ENCODE data around the gene KLRC2. TPM values are rescaled to one million over a fixed set of nuclear protein-coding genes. Genes with fewer than 3 reads are reported as not detected.
"Not testable (repeated sequence)": the region's sequence is repeated elsewhere in the genome, so short reads cannot be mapped to it uniquely, and the experiment has no call there.

Gene KLRC2
- total RNA-seq, 1 donor from 2014 or later: not detected

DNA sequence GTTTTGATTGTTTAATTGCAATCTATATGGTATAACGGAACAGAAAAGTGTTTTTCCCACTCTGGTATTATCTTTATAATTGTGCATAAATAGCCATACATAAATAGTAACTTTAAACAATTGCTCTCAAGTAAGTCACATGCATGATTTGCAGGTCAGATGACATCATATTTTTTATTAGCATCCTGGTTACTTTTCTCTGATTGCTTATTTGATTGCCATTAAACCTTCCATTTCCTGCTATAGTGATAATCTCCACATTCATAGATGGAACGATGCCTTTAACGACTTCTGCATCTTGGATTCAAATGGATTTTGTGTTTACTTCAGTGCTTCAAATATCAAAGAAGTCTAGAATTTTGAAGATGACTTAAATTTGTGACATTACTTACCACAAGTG is 42.5 kb downstream of the KLRC2 start:
- Histone ChIP-seq H3K4me3 (ENCODE audit: low read depth, low read length) (no peak overlapping the region), H3K27me3 (ENCODE audit: control insufficient read depth, insufficient read depth, low read length) (no peaks in the 10 kb centered on the region), H3K36me3 (ENCODE audit: control insufficient read depth, insufficient read depth, low read length) (no peaks in the 10 kb centered on the region)
- TF ChIP-seq, protein P1, sequence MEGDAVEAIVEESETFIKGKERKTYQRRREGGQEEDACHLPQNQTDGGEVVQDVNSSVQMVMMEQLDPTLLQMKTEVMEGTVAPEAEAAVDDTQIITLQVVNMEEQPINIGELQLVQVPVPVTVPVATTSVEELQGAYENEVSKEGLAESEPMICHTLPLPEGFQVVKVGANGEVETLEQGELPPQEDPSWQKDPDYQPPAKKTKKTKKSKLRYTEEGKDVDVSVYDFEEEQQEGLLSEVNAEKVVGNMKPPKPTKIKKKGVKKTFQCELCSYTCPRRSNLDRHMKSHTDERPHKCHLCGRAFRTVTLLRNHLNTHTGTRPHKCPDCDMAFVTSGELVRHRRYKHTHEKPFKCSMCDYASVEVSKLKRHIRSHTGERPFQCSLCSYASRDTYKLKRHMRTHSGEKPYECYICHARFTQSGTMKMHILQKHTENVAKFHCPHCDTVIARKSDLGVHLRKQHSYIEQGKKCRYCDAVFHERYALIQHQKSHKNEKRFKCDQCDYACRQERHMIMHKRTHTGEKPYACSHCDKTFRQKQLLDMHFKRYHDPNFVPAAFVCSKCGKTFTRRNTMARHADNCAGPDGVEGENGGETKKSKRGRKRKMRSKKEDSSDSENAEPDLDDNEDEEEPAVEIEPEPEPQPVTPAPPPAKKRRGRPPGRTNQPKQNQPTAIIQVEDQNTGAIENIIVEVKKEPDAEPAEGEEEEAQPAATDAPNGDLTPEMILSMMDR (IDR thresholded peaks at IDR 0.05; ENCODE audit: insufficient read depth, low read length, poor library complexity, severe bottlenecking): no peak
- DNase-seq (ENCODE audit: low read depth): no peak

DNA sequence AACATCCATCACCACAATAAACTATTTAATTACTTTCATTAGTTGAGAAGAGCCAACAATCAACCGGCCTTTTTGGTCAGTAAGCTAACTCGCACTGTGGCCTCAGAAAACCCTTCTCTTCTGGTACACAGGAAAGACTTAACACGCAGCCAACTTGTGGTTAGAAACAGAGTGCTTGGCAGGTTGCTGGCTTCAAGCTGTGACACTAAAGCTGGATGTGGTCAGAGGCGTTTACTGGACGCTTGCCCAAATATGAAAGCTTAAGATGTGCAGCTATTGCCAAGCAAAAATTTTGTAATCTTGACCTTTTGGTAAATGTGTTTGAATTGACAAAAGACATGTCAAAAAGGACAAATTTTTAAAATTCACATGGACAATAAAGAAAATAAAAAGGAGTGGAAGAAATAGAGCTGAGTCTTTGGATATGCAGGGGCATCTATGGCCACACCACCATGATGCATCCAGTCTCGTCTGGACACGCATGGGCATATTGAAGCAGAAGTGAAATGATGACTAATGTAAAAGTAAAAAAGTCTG is 43.3 kb downstream of the KLRC2 start:
- TF ChIP-seq, protein P1 (IDR thresholded peaks at IDR 0.05; ENCODE audit: insufficient read depth, low read length, poor library complexity, severe bottlenecking): no peak
- no peak for DNase-seq (ENCODE audit: low read depth)
- Histone ChIP-seq H3K4me3 (ENCODE audit: low read depth, low read length) (no peak overlapping the region), H3K36me3 (ENCODE audit: control insufficient read depth, insufficient read depth, low read length) (no peaks in the 10 kb centered on the region), H3K27me3 (ENCODE audit: control insufficient read depth, insufficient read depth, low read length) (no peaks in the 10 kb centered on the region)

DNA sequence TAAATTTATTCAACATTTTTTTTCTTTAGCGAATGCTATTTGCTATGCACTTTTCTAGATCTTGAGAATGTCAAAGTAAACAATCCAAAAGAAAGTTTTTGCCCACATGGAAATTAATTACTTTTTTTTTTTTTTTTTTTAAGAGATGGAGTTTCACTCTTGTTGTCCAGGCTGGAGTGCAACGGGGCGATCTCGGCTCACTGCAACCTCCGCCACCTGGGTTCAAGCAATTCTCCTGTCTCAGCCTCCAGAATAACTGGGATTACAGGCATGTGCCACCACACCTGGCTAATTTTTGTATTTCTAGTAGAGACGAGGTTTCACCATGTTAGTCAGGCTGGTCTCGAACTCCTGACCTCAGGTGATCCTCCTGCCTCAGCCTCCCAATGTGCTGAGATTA is 44.8 kb downstream of the KLRC2 start:
- H3K36me3 ChIP-seq (ENCODE audit: control insufficient read depth, insufficient read depth, low read length); H3K4me3 ChIP-seq (ENCODE audit: low read depth, low read length); H3K27me3 ChIP-seq (ENCODE audit: control insufficient read depth, insufficient read depth, low read length); DNase-seq (ENCODE audit: low read depth): not testable (repeated sequence)

DNA sequence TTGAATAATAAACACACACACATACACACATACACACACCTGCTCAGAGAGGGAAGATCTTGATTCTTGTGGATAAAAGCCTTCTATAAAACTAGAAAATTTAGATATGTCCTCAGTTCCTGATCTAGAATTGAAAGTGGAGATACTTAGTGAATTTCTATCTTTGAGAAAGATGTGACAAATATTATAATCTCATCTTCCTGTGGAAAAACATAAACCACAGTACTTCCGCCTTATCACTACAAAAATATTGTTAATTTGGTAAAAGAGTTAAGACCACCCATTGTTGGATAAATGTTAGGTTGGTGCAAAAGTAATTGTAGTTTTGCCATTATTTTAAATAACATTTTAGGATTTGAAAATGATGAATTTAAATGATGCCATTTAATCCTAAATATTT is 45.9 kb downstream of the KLRC2 start, which contains the start of gene KLRK1:
TSS of gene KLRK1 (minus strand) at position 138 of the 400 bp plus-strand sequence. CDS start 1,231 bp downstream, outside the sequence.
- TF ChIP-seq, protein P1 (IDR thresholded peaks at IDR 0.05; ENCODE audit: insufficient read depth, low read length, poor library complexity, severe bottlenecking): no peak
- no peak for DNase-seq (ENCODE audit: low read depth)
- H3K4me3 ChIP-seq (ENCODE audit: low read depth, low read length): no peak within 1 kb of the TSS
- H3K27me3 ChIP-seq (ENCODE audit: control insufficient read depth, insufficient read depth, low read length): no peaks in the 10 kb centered on the region
- no peaks in the 10 kb centered on the region for H3K36me3 ChIP-seq (ENCODE audit: control insufficient read depth, insufficient read depth, low read length)

DNA sequence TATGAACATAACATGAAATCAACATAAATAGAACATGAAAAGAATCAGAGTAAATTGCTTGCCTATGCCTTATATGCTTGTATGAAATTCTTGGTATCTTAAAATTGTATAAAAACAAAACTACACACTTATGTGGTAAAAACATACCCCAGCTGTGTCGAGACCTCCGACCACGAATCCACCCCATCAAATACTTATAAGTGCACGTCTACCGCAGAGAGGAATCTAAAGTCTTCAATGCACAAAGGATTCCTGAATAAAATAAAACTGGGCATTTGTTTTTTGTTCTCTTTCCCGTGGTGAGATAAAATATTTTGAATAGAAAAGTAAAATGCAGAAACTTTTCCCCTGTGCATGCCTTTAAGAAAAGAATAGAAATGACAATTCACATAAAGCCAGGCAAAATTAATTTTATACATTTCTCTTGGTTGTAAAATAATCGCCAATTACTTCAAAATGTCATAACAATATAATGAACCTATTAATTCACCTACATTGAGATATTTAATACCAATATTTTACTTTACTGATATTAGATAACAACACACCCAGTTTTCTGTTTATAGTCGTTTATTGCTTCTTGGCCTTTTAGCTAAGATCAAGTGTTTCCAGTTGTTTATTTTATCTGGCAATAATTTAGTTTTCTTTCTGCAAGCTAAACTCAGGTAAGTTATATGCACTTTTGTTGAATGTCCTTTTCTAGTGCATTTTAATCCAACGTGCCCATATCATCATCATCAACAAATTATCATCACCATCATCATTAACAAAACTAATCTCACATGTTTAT is 47.0 kb downstream of the KLRC2 start:
- no peaks in the 10 kb centered on the region for H3K27me3 ChIP-seq (ENCODE audit: control insufficient read depth, insufficient read depth, low read length)
- H3K4me3 ChIP-seq (ENCODE audit: low read depth, low read length): no peak overlapping the region
- no peaks in the 10 kb centered on the region for H3K36me3 ChIP-seq (ENCODE audit: control insufficient read depth, insufficient read depth, low read length)
- TF ChIP-seq, protein P1 (IDR thresholded peaks at IDR 0.05; ENCODE audit: insufficient read depth, low read length, poor library complexity, severe bottlenecking): no peak
- DNase-seq (ENCODE audit: low read depth): no peak

DNA sequence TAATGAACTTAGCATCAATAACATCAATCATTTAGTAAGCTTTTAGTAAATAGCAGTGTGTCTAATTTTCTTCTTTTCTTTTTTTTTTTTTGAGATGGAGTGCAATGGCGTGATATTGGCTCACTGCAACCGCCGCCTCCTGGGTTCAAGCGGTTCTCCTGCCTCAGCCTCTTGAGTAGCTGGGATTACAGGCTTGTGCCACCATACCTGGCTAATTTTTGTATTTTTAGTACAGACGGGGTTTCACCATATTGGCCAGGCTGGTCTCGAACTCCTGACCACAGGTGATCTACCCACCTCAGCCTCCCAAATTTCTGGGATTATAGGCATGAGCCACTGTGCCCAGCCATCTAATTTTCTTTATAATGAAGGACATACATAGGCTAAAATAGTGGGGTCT is 48.3 kb downstream of the KLRC2 start:
- not testable (repeated sequence) for H3K27me3 ChIP-seq (ENCODE audit: control insufficient read depth, insufficient read depth, low read length); H3K36me3 ChIP-seq (ENCODE audit: control insufficient read depth, insufficient read depth, low read length); DNase-seq (ENCODE audit: low read depth); H3K4me3 ChIP-seq (ENCODE audit: low read depth, low read length)

DNA sequence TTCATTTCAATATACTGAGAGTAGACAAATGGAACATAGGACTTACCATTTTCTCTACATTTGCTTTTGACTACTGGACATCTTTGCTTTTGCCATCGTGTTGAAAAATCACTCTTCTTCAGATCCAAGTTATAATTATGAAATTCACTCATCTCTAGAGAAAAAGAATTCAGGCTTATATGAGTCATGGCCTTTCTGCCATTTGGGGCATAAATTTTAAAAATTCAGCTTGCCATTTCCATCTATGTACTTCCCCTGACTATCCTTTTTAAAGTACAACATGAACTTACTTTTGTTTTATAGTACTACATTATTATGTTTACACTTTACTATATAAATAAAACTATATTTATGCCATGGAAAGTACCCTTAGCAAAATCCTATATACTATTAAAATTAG is 49.0 kb downstream of the KLRC2 start:
- Histone ChIP-seq H3K27me3 (ENCODE audit: control insufficient read depth, insufficient read depth, low read length) (no peaks in the 10 kb centered on the region), H3K36me3 (ENCODE audit: control insufficient read depth, insufficient read depth, low read length) (no peaks in the 10 kb centered on the region), H3K4me3 (ENCODE audit: low read depth, low read length) (no peak overlapping the region)
- DNase-seq (ENCODE audit: low read depth): no peak
- TF ChIP-seq, protein P1 (IDR thresholded peaks at IDR 0.05; ENCODE audit: insufficient read depth, low read length, poor library complexity, severe bottlenecking): no peak

Measured in kidney epithelial cell (primary cell).